SK-N-SH treated with all-trans-retinoic acid at 6 μM for 48 hours (cell line): ENCODE results near the gene AKAP12.

Experiments
- ATAC-seq: fragments of 200-7000 bp; cut with Tn5 transposase; 3 replicates; pipeline ENCODE4 v1.9.1; 2020; ENCODE audit warnings: mild to moderate bottlenecking, moderate library complexity
- ARNTL ChIP-seq: fragments of 450-650 bp; formaldehyde crosslinking; IDR thresholded peaks from 2 replicates; pipeline ENCODE4 v1.5.0; 2020; ENCODE audit warnings: low read depth, mild to moderate bottlenecking, moderate library complexity, borderline replicate concordance
- BACH2 ChIP-seq: fragments of 250-450 bp; sonication (Bioruptor Pico); IDR thresholded peaks from 2 replicates; pipeline ENCODE4 v1.9.0; 2021; ENCODE audit warnings: mild to moderate bottlenecking, borderline replicate concordance
- CREB5 ChIP-seq: fragments of 250-450 bp; sonication (Bioruptor Pico); IDR thresholded peaks from 2 replicates; pipeline ENCODE4 v1.5.1; 2020; ENCODE audit warnings: low read depth, mild to moderate bottlenecking, moderate library complexity
- CSDC2 ChIP-seq: fragments of 250-450 bp; sonication (Bioruptor Pico); IDR thresholded peaks from 2 replicates; pipeline ENCODE4 v1.5.0; 2020; ENCODE audit warnings: mild to moderate bottlenecking, moderate library complexity
- CSRNP3 ChIP-seq: fragments of 250-450 bp; sonication (Bioruptor Pico); IDR thresholded peaks from 2 replicates; pipeline ENCODE4 v1.5.1; 2021; ENCODE audit warnings: mild to moderate bottlenecking, moderate library complexity
- ESRRG ChIP-seq: fragments of 250-450 bp; sonication (Bioruptor Pico); IDR thresholded peaks from 2 replicates; pipeline ENCODE4 v1.6.1; 2021; ENCODE audit warnings: mild to moderate bottlenecking
- GLIS3 ChIP-seq: fragments of 250-450 bp; sonication (Bioruptor Pico); IDR thresholded peaks from 2 replicates; pipeline ENCODE4 v1.5.0; 2020; ENCODE audit warnings: mild to moderate bottlenecking, moderate library complexity
- ISL1 ChIP-seq: fragments of 250-450 bp; sonication (Bioruptor Pico); IDR thresholded peaks from 2 replicates; pipeline ENCODE4 v2.1.2; 2022; ENCODE audit warnings: mild to moderate bottlenecking, moderate library complexity
- OSR1 ChIP-seq: fragments of 250-450 bp; sonication (Bioruptor Pico); IDR thresholded peaks from 2 replicates; pipeline ENCODE4 v1.8.0; 2022; ENCODE audit warnings: moderate library complexity, mild to moderate bottlenecking, inconsistent platforms
- PPARA ChIP-seq: fragments of 250-450 bp; sonication (Bioruptor Pico); IDR thresholded peaks from 2 replicates; pipeline ENCODE4 v1.5.0; 2020; ENCODE audit warnings: mild to moderate bottlenecking, borderline replicate concordance
- RARB ChIP-seq: fragments of 250-450 bp; sonication (Bioruptor Pico); IDR thresholded peaks from 2 replicates; pipeline ENCODE4 v1.8.0; 2021; ENCODE audit warnings: mild to moderate bottlenecking, moderate library complexity
- SNAI2 ChIP-seq: fragments of 250-450 bp; sonication (Bioruptor Pico); IDR thresholded peaks from 2 replicates; pipeline ENCODE4 v1.5.0; 2020; ENCODE audit warnings: mild to moderate bottlenecking, moderate library complexity
- TCF4 ChIP-seq: fragments of 250-450 bp; sonication (Bioruptor Pico); IDR thresholded peaks from 2 replicates; pipeline ENCODE4 v1.8.0; 2021; ENCODE audit warnings: mild to moderate bottlenecking, moderate library complexity, borderline replicate concordance
- TOX ChIP-seq: fragments of 250-450 bp; sonication (Bioruptor Pico); IDR thresholded peaks from 2 replicates; pipeline ENCODE4 v1.8.0; 2021; ENCODE audit warnings: mild to moderate bottlenecking, moderate library complexity, borderline replicate concordance
- ZC3H10 ChIP-seq: fragments of 250-450 bp; sonication (Bioruptor Pico); IDR thresholded peaks from 2 replicates; pipeline ENCODE4 v1.5.1; 2021; ENCODE audit warnings: mild to moderate bottlenecking, moderate library complexity
- ZFP3 ChIP-seq: fragments of 250-450 bp; sonication (Bioruptor Pico); IDR thresholded peaks from 2 replicates; pipeline ENCODE4 v1.5.0; 2020; ENCODE audit warnings: mild to moderate bottlenecking, moderate library complexity
- ZFP30 ChIP-seq: fragments of 450-650 bp; formaldehyde crosslinking; IDR thresholded peaks from 2 replicates; pipeline ENCODE4 v1.5.0; 2022; ENCODE audit warnings: mild to moderate bottlenecking, moderate library complexity
- ZNF70 ChIP-seq: fragments of 450-650 bp; formaldehyde crosslinking; IDR thresholded peaks from 2 replicates; pipeline ENCODE4 v1.5.0; 2020; ENCODE audit warnings: mild to moderate bottlenecking, moderate library complexity
- ZNF8 ChIP-seq: fragments of 450-650 bp; formaldehyde crosslinking; IDR thresholded peaks from 2 replicates; pipeline ENCODE4 v1.5.0; 2020; ENCODE audit warnings: mild to moderate bottlenecking, moderate library complexity
- TF ChIP-seq, protein P1 (sequence below): fragments of 250-450 bp; sonication (Bioruptor Pico); IDR thresholded peaks from 2 replicates; pipeline ENCODE4 v1.8.0; 2021; ENCODE audit warnings: low read depth, mild to moderate bottlenecking, moderate library complexity, borderline replicate concordance

AKAP12 gene

GRCh38 chr6:151228788-151229400, 10.9 kb upstream of the AKAP12 start:
- TF ChIP-seq ARNTL (CRISPR knock-in tag), result no peak
- no peak for TF ChIP-seq ZFP3 (CRISPR knock-in tag)
- no peak for TF ChIP-seq TCF4
- no peak for TF ChIP-seq SNAI2
- TF ChIP-seq GLIS3 (CRISPR knock-in tag), result no peak
- TF ChIP-seq, protein P1, sequence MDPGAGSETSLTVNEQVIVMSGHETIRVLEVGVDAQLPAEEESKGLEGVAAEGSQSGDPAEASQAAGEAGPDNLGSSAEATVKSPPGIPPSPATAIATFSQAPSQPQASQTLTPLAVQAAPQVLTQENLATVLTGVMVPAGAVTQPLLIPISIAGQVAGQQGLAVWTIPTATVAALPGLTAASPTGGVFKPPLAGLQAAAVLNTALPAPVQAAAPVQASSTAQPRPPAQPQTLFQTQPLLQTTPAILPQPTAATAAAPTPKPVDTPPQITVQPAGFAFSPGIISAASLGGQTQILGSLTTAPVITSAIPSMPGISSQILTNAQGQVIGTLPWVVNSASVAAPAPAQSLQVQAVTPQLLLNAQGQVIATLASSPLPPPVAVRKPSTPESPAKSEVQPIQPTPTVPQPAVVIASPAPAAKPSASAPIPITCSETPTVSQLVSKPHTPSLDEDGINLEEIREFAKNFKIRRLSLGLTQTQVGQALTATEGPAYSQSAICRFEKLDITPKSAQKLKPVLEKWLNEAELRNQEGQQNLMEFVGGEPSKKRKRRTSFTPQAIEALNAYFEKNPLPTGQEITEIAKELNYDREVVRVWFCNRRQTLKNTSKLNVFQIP, result no peak
- TF ChIP-seq, all 23 proteins: peak for 0
- no peak for ATAC-seq

DNA sequence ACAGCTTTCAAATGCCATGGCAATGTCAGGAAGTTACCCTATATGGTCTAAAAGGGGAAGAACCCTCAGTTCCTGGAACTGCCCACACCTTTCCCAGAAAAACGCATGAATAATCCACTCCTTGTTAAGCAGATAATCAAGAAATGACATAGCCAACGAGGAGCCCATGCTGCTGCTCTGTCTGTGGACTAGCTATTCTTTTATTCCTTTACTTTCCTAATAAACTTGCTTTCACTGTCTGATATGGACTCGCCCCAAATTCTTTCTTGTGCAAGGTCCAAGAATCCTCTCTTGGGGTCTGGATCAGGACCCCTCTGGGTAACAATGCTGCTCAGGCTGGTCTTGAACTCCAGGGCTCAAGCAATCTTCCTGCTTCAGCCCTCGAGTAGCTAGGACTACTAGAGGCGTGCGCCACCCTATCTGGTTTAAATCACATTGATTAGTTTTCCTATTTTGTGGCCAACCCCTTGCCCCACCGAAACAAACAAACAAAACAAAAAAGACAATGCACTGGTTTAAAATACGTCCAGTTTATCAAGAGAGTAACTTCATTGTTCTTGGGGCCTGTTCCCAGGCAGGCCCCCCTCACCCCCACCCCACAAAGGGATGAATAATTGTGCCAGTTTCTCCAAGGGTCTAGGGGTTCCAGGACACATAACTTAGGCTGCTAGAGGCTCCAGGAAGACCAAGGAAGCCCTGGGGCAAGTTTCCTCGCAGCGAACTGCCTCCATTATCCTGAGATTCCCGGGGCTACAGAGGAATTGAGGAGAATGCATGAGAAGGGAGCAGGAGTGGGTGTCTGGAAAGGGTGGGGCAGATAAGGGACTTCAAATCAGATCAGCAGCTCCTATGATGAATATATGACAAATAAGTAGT, 10.1 kb upstream of the AKAP12 start:
- no peak for ATAC-seq
- TF ChIP-seq BACH2, result no peak
- no peak for TF ChIP-seq CREB5 (CRISPR knock-in tag)
- TF ChIP-seq CSDC2 (CRISPR knock-in tag), result no peak
- no peak for TF ChIP-seq GLIS3 (CRISPR knock-in tag)
- no peak for TF ChIP-seq CSRNP3
- TF ChIP-seq ZFP3 (CRISPR knock-in tag), result no peak
- no peak for TF ChIP-seq OSR1 (CRISPR knock-in tag)
- TF ChIP-seq RARB (CRISPR knock-in tag), result no peak
- TF ChIP-seq ARNTL (CRISPR knock-in tag), result no peak
- no peak for TF ChIP-seq ZNF8 (CRISPR knock-in tag)
- TF ChIP-seq ISL1 (CRISPR knock-in tag), result no peak
- TF ChIP-seq PPARA, result no peak
- TF ChIP-seq TOX (CRISPR knock-in tag), result no peak
- no peak for TF ChIP-seq ZNF70
- no peak for TF ChIP-seq ZC3H10
- no peak for TF ChIP-seq ZFP30 (CRISPR knock-in tag)
- no peak for TF ChIP-seq ESRRG (CRISPR knock-in tag)
- no peak for TF ChIP-seq SNAI2

DNA sequence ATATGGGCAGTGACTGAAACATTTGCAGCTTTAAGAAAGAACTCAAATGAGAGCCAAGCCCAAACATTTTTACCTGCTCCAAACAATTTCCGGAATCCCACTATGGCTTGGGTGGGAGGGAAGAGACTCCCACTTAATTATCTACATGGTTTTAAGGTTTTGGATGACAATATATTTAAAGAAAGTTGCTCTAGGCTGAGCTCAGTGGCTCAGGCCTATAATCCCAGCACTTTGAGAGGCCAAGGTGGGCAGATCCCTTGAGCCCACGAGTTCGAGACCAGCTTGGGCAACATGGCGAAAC, 9.5 kb upstream of the AKAP12 start:
- ATAC-seq, result no peak
- no peak for TF ChIP-seq GLIS3 (CRISPR knock-in tag)
- no peak for TF ChIP-seq CSDC2 (CRISPR knock-in tag)
- no peak for TF ChIP-seq ZFP3 (CRISPR knock-in tag)
- TF ChIP-seq CSRNP3, result no peak
- TF ChIP-seq TOX (CRISPR knock-in tag), result no peak
- TF ChIP-seq, protein P1, result no peak
- TF ChIP-seq PPARA, result no peak
- no peak for TF ChIP-seq TCF4

DNA sequence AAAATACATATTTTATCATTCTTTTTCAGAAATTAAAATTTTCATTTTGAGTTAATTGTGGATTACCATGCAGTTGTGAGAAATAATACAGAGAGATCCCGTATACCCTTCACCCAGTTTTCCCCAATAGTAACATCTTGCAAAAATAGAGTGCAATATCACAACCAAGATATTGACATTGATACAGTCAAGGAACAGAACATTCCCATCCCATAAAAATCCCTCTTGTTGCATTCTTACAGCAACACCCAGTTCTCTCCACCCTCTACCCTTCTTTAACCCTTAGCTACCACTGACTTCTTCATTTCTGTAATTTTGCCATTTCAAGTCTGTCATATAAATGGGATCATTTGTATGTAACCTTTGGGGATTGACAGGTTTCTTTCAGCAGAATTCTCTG, 6.9 kb upstream of the AKAP12 start:
- ATAC-seq, result no peak
- no peak for TF ChIP-seq CREB5 (CRISPR knock-in tag)
- no peak for TF ChIP-seq TCF4
- no peak for TF ChIP-seq OSR1 (CRISPR knock-in tag)
- no peak for TF ChIP-seq ARNTL (CRISPR knock-in tag)
- TF ChIP-seq ZC3H10, result no peak
- TF ChIP-seq ZFP3 (CRISPR knock-in tag), result no peak
- TF ChIP-seq GLIS3 (CRISPR knock-in tag), result no peak
- TF ChIP-seq ZNF70, result no peak
